ENCODE data around the gene ITGA11. TPM values are rescaled to one million over a fixed set of nuclear protein-coding genes. Genes with fewer than 3 reads are reported as not detected.

Gene ITGA11
- total RNA-seq, 1 donor from 2014 or later, result 0.88 TPM

- no peak for DNase-seq (ENCODE audit: low spot score)
These were observed 130.7 kb downstream of the ITGA11 start for GRCh38 chr15:68301301-68301700.

GRCh38 chr15:68300115-68300940 is 131.6 kb downstream of the ITGA11 start:
- ATAC-seq (peak; percentile 73), DNase-seq (ENCODE audit: low spot score) (peak; percentile 80)

More at GRCh38 chr15:68301301-68301700, 130.7 kb downstream of the ITGA11 start:
- ATAC-seq, result no peak

GRCh38 chr15:68299436-68299835 is 132.5 kb downstream of the ITGA11 start:
- DNase-seq (ENCODE audit: low spot score), result peak; percentile 42
- no peak for ATAC-seq

DNA sequence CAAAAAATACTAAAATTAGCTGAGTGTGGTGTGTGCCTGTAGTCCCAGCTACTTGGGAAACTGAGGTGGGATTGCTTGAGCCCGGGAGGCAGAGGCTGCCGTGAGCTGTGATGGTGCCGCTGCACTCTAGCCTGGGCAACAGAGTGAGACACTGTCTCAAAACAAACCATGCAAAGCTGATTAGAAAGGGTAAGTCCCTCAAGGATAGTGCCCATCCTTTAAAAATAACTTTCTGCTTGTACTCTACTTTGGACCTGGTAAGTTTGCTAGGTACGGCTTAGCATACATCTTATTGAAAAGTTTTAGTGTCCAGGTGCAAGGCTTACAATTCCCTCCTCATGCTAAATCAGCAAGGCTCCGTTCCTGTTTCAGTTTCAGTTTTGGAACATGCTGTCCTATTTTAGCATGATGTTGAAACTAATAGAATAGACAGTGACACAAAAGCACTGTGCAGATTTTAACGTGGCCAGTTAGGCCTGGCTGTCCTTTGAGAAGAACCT is 133.0 kb downstream of the ITGA11 start:
- peak; percentile 80 for ATAC-seq
- DNase-seq (ENCODE audit: low spot score), result peak; percentile 48

DNA sequence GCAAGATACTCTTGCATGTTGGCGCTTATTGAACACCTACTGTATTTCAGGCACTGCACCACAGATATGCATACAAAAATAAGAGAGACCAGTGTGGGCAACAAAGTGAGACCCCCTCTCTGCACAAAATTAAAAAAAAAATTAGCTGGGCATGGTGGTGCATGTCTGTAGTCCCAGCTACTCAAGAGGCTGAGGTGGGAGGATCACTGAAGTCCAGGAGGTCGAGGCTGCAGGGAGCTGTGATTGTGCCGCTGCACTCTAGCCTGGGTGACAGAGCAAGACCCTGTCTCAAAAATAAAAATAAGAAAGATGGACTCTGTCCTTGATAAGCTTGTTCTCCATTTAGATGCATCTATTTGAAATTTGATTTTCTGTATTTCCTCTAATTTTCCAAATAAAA is 133.6 kb downstream of the ITGA11 start:
- no peak for ATAC-seq
- no peak for DNase-seq (ENCODE audit: low spot score)

- no peak for DNase-seq (ENCODE audit: low spot score)
- ATAC-seq, result no peak
These were observed 136.8 kb downstream of the ITGA11 start for GRCh38 chr15:68295014-68295805.

GRCh38 chr15:68292967-68293366 is 139.0 kb downstream of the ITGA11 start:
- DNase-seq (ENCODE audit: low spot score) (no peak), ATAC-seq (no peak)

GRCh38 chr15:68292157-68292781 is 139.7 kb downstream of the ITGA11 start:
- DNase-seq (ENCODE audit: low spot score), result no peak
- ATAC-seq, result no peak

- no peak for DNase-seq (ENCODE audit: low spot score)
- no peak for ATAC-seq
These were observed 141.2 kb downstream of the ITGA11 start for GRCh38 chr15:68290715-68291114.

GRCh38 chr15:68289621-68290352 is 142.2 kb downstream of the ITGA11 start:
- DNase-seq (ENCODE audit: low spot score) (no peak), ATAC-seq (peak; percentile 47)

DNA sequence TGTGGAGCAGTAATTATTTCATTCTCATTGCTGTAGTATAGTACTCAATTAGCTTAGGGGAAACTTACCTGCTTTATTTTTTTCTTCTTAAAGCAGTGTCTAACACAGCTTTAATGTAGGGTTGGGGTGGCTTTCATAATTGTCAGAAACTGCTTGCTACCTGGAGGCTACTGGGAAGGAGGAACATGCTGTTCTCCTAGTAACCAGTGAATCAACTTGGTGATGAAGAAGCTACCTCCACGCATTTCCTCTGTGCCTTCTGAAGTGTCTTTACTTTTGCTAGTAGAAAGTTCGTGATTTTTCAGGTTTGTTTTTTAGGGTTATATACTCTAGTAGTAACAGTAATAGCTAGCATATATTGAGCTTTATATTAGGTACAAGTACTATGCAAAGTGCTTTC is 142.9 kb downstream of the ITGA11 start:
- no peak for ATAC-seq
- DNase-seq (ENCODE audit: low spot score), result no peak

DNA sequence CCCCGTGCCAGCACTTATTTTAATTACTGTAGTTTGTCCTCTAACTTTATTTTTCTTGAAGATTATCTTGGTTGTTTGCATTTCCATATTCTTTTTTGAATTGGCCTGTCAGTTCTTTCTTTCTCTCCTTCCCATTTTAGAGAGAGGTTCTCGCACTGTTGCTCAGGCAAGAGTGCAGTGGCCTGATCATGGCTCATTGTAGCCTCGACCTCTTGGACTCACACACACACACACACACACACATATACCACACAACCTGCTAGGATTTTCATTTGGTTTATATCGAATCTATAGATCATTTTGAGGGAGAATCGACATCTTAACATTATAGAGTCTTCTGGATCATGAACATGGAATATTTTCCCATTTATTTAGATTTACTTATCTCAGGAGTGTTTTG is 145.7 kb downstream of the ITGA11 start:
- peak; percentile 58 for ATAC-seq
- DNase-seq (ENCODE audit: low spot score), result no peak

DNA sequence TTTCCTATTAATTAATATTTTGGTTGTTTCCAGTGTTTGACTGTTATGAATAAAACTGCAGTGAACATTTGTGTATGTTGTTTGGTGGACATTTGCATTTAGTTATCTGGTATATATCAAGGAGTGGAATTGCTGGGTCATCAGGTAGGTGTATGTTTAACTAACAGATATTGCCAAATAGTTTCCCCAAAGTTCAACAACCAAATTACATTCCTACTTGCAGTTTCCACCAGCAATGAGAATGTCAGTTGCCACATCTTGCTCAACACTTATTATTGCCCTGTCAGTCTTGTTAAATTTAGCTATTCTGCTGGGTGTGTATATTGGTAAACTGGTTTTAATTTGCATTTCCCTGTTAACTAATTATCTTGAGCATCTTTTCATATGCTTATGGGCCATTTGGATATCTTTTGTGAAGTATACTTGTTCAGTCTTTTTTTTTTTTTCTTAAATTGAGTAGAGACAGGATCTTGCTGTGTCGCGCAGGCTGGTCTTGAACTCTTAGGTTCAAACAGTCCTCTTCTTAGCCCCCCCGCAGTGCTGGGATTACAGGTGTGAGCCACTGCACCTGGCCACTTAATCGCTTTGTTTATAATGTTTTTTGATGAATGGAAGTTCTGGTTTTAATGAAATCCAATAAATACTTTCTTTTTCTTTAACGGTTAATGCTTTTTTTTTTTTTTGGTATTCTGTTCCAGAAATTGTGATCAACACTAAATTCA is 146.5 kb downstream of the ITGA11 start:
- DNase-seq (ENCODE audit: low spot score) (no peak), ATAC-seq (peak; percentile 75)

- DNase-seq (ENCODE audit: low spot score), result no peak
- ATAC-seq, result no peak
These were observed 147.2 kb downstream of the ITGA11 start for GRCh38 chr15:68284616-68285258.

DNA sequence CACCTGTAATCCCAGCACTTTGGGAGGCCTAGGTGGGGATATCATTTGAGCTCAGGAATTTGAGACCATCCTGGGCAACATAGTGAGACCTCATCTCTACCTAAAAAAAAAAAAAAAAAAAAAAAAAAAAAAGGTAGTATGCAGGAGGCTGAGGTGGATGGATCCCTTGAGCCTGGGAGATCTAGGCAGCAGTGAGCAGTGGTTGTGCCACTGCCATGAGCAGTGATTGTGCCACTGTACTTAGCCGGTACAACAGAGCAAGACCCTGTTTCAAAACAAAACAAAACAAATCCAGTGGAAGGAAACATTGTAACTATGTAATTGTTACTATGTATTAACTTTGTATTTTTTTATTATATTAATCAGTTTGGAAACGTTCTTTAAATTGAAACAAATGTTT is 148.6 kb downstream of the ITGA11 start:
- DNase-seq (ENCODE audit: low spot score), result no peak

DNA sequence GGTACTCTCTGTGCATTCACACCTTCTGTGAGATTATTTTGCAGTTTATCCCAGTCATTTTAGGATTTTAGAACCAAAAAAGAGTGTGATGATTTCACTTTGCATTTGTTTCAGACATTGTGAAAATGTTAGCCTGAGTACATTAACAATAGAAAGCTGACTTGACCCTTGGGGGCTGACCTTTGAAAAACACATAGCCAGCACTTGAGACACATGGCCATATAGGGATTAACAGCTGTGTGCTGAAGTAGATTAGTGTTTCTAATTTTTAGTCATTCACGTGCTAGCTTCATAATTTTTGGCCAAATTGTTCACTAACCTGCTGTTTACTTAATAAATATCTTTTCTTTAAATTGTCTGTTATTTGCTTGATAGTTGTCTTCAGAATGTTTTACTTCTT is 151.0 kb downstream of the ITGA11 start:
- ATAC-seq (no peak), DNase-seq (ENCODE audit: low spot score) (no peak)

More for the DNA sequence above, 148.6 kb downstream of the ITGA11 start:
- no peak for ATAC-seq

DNA sequence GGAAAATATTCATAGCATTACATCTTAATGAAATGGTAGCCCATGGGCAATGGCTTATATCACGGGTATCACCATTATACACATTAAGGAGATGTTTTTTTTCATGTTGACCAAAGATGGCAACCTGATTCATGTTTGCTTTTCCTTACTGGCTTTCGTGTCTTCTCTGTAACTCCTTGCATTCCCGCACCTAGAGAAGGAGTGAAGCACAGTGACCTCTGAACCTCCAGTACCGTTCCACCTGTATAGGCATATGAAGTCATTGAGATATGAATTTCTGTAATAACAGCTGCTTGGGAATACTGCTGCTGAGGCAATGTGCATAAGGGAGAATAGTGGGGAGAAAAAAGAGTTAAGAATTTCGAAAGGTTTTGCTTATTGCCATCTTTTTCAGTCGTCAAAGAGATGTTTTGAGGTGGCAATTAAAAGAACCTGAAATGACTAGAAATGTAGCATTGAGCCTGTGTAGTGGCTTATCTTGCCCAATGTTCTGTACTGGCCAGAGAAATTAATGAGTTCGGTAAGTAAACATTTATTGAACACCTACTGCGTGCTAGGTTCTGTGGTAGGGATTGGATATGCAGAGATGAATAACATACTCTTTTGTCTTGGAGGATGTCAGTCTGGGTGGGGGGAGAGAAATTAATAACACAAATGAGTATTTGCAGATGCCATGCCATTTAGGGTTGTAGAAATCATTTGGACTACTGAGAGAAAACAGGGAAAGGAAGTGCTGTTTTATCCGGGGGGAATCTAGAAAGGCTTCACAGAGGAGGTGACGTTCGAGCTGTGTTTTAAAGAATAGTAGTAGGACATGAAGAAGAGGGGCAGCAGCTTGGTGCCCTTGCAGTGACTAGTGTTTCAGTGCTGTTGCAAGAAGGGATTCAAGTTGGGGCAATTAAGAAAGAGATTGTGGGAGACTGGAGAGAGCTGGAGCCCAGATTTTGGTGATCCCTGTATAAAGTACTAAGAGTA is 151.9 kb downstream of the ITGA11 start:
- no peak for DNase-seq (ENCODE audit: low spot score)
- ATAC-seq, result no peak

Measured in left lobe of liver (tissue), 2 donors.